Calu3 (cell line): ENCODE measurements around the gene KIF26A. TPM values are rescaled to one million over a fixed set of nuclear protein-coding genes. Genes with fewer than 3 reads are reported as not detected.
A peak's percentile ranks its signal among the peaks of the same experiment; 100 is the strongest.

Experiments
- BruUV-seq: library from RNA; stranded (reverse); fragments of 400-500 nt; replicated peaks from 2 replicates; lab custom pipeline; 2021; lab: Mats Ljungman, UMichigan
- CTCF ChIA-PET: fragments of 300-600 bp; sonication (Branson Sonifier 250); formaldehyde crosslinking; loops from one replicate; lab custom pipeline; 2022; ENCODE audit warnings: antibody characterized with exemption; lab: Charles Lee
- DNase-seq: peaks from one replicate; pipeline ENCODE4 v3.0.0; 2022
- H3K27ac Mint-ChIP-seq: one replicate; pipeline ENCODE4 v1.8.0; 2022; ENCODE audit warnings: mixed read lengths; ENCODE audit not compliant: unreplicated experiment
- H3K27me3 Mint-ChIP-seq: one replicate; pipeline ENCODE4 v1.8.0; 2022; ENCODE audit warnings: mixed read lengths; ENCODE audit not compliant: unreplicated experiment
- H3K36me3 Mint-ChIP-seq: one replicate; pipeline ENCODE4 v1.8.0; 2022; ENCODE audit warnings: mild to moderate bottlenecking, moderate library complexity, mixed read lengths; ENCODE audit not compliant: insufficient read depth, unreplicated experiment
- H3K4me1 Mint-ChIP-seq: one replicate; pipeline ENCODE4 v1.8.0; 2022; ENCODE audit warnings: mild to moderate bottlenecking, low read depth, mixed read lengths; ENCODE audit not compliant: unreplicated experiment
- H3K4me3 Mint-ChIP-seq: one replicate; pipeline ENCODE4 v1.8.0; 2022; ENCODE audit warnings: mild to moderate bottlenecking, low read depth, moderate library complexity, mixed read lengths; ENCODE audit not compliant: unreplicated experiment
- H3K9me3 Mint-ChIP-seq: one replicate; pipeline ENCODE4 v1.8.0; 2022; ENCODE audit warnings: low read depth, mixed read lengths; ENCODE audit not compliant: unreplicated experiment
- CTCF ChIP-seq: fragments of 200-600 bp; IDR thresholded peaks from one replicate; pipeline ENCODE4 v1.8.0; 2022; ENCODE audit warnings: antibody characterized with exemption; ENCODE audit not compliant: unreplicated experiment
- intact Hi-C: fragments of 100-400 bp; cut with micrococcal nuclease; formaldehyde crosslinking; loops from one replicate; pipeline ENCODE4 v1.10.0; 2022; ENCODE audit not compliant: unreplicated experiment
- total RNA-seq: library from RNA; stranded (reverse); gene quantifications from 2 replicates; pipeline ENCODE4 v1.2.3, GENCODE V29; 2022

The KIF26A gene
- total RNA-seq, 1 experiment from 2014 or later = 0.07 TPM

GRCh38 chr14:104108570-104109541, 29.5 kb upstream of the KIF26A start:
- peaks cover 16% of the 10 kb centered on the region for H3K27me3 Mint-ChIP-seq
- H3K4me3 Mint-ChIP-seq = no peak overlapping the region
- CTCF ChIA-PET = interaction anchor here (1.6 kb wide), 2 partner anchors 12 to 15 kb away, joined by 4 to 8 read pairs; no protein-coding TSS in a partner anchor
- TF ChIP-seq CTCF = no peak
- peaks cover 9% of the 10 kb centered on the region for H3K36me3 Mint-ChIP-seq
- no peaks in the 10 kb centered on the region for H3K4me1 Mint-ChIP-seq
- intact Hi-C loops = no loop called here
- no peaks in the 10 kb centered on the region for H3K9me3 Mint-ChIP-seq
- BruUV-seq = no TSS peak
- no peak for DNase-seq
- no peak overlapping the region for H3K27ac Mint-ChIP-seq

GRCh38 chr14:104109731-104110361, 28.5 kb upstream of the KIF26A start:
- intact Hi-C loops = no loop called here
- no peaks in the 10 kb centered on the region for H3K9me3 Mint-ChIP-seq
- CTCF ChIA-PET = interaction anchor here (1.6 kb wide), 1 partner anchor 16 kb away, joined by 4 read pairs; no protein-coding TSS in a partner anchor
- no peaks in the 10 kb centered on the region for H3K4me1 Mint-ChIP-seq
- H3K4me3 Mint-ChIP-seq = no peak overlapping the region
- BruUV-seq = no TSS peak
- no peak for TF ChIP-seq CTCF
- H3K27ac Mint-ChIP-seq = no peak overlapping the region
- no peak for DNase-seq
- H3K27me3 Mint-ChIP-seq = peaks cover 20% of the 10 kb centered on the region
- peaks cover 9% of the 10 kb centered on the region for H3K36me3 Mint-ChIP-seq

GRCh38 chr14:104110491-104111209, 27.7 kb upstream of the KIF26A start:
- peak; percentile 0 for DNase-seq
- CTCF ChIA-PET = no interaction called here
- no peaks in the 10 kb centered on the region for H3K9me3 Mint-ChIP-seq
- H3K4me1 Mint-ChIP-seq = no peaks in the 10 kb centered on the region
- H3K27me3 Mint-ChIP-seq = peaks cover 28% of the 10 kb centered on the region
- intact Hi-C loops = no loop called here
- BruUV-seq = no TSS peak
- no peak overlapping the region for H3K27ac Mint-ChIP-seq
- peaks cover 9% of the 10 kb centered on the region for H3K36me3 Mint-ChIP-seq
- no peak overlapping the region for H3K4me3 Mint-ChIP-seq
- no peak for TF ChIP-seq CTCF
